Non-pigmented ciliary epithelial cell (primary cell): ENCODE results near the gene THSD4.
"Not testable (repeated sequence)": the region's sequence is repeated elsewhere in the genome, so short reads cannot be mapped to it uniquely, and the experiment has no call there.

Source experiments
- DNase-seq: peaks from one replicate; pipeline ENCODE4 v3.0.0-alpha.2; 2010; ENCODE audit warnings: low read depth

THSD4 gene

DNA sequence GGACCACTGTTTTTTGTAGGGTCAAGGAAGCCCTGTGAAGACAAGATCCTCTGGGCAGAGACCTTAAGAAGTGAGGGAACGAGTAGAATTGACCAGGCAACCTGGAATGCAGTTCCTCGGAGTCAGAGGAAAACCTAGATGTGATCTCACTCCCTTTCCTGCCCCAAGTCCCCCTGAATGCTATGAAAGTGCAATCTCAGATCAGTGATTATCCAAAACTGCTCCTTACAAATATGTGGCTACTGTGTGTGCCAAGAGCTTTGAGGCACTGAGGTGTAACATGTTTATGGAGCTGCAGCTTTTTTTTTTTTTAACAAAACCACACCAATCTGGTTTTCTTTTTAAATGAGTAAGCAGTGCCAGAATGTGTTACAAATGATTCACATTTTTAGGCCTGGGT, 35.8 kb downstream of the THSD4 start:
- DNase-seq = peak; percentile 31

DNA sequence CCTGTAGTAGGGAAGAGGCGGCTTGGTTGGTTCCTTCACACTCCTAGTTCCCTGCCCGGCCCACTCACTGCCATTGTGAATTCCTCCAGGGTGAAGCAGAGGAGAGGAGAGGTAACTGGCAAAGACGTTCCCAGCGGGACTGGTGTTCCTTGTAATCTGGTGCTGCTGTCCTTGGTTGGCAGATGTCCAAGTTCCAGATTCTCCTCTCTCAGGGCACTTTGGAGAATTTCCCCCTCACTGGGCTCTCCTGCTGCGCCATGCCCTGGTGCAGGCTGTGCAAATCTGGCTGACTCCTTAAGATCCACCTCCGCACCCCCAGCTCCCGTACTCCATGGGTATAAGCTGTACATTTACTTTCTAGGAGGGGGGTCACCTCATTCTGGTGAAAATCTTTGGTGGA, 37.3 kb downstream of the THSD4 start:
- DNase-seq = no peak

GRCh38 chr15:71153823-71154524, 38.7 kb downstream of the THSD4 start:
- DNase-seq = no peak

DNA sequence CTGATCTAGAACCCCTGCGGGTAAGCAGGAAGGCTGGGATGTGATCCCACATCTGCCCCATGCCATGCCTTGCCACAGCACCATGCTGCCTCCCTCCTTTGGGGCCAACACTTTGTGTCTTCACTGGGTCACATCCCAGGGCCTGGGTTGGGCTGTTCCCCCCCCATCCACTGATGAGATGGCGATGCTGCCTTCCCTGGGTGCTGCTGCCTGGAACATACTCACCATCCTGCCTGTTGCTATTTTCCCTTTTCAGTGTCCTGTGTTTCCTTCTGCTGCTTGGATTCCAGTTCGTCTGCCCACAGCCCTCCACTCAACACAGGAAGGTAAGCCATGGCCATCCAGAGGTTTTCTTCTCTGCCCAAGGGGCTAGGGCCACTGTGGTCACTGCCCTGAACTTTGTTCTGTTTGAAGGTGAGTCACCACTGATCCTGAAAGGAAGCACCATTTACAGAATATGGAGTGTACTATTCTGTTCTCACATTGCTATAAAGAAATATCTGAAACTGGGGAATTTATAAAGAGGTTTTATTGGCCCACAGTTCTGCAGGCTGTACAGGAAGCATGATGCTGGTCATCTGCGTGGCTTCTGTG, 39.4 kb downstream of the THSD4 start:
- no peak for DNase-seq

GRCh38 chr15:71155534-71155933, 40.3 kb downstream of the THSD4 start:
- no peak for DNase-seq

DNA sequence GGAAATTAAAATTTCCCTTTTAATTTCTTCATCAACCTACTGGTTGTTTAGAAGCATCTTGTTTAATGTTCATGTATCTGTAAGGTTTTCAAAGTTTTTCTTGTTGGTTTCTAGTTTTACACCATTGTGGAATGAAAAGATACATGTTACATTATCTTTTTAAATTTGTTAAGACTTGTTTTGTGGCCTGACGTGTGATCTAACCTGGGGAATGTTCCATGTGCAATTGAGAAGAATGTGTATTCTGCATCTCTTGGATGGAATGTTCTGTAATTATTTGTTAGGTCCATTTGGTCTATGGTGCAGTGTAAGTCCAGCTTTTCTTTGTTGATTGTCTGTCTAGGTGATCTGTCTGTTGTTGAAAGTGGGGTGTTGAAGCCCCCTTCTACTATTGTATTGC, 45.7 kb downstream of the THSD4 start:
- no peak for DNase-seq

DNA sequence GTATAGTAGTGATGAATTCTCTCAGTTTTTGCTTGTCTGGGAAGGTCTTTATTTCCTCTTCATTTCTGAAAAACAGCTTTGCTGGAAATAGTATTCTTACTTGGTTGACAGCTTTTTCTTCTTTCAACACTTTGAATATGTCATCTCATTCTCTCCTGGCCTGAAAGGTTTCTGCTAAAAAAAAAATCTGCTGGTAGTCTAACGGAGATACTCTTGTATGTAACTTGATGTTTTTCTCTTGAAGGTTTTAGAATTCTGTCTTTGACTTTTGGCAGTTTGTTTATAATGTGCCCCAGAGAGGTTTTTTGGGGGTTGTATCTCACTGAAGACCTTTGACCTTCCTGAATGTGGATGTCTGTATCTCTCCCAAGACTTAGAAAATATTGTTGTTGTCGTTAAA, 47.0 kb downstream of the THSD4 start:
- DNase-seq = no peak

GRCh38 chr15:71164606-71165005, 49.3 kb downstream of the THSD4 start:
- not testable (repeated sequence) for DNase-seq

GRCh38 chr15:71167445-71168165, 52.3 kb downstream of the THSD4 start:
- DNase-seq = no peak

GRCh38 chr15:71168166-71168834, 53.0 kb downstream of the THSD4 start:
- DNase-seq = no peak

GRCh38 chr15:71170163-71170562, 54.9 kb downstream of the THSD4 start:
- DNase-seq = no peak

DNA sequence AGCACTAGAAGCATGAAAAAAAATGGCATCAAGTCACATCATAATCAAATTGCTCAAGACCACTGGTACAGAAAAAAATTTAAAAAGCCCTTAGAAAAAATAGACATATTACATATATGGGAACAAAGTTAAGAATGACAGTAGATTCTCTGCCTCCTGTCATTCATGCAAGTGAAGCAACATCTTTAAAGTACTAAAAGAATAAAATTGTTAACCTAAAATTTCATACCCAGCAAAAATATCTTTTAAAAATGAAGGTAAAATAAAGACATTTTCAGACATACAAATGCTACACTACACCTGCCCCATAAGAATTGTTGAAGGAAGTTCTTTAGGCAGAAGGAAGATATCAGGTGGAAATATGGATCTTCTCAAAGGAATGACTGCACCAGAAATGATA, 55.9 kb downstream of the THSD4 start:
- DNase-seq = no peak

DNA sequence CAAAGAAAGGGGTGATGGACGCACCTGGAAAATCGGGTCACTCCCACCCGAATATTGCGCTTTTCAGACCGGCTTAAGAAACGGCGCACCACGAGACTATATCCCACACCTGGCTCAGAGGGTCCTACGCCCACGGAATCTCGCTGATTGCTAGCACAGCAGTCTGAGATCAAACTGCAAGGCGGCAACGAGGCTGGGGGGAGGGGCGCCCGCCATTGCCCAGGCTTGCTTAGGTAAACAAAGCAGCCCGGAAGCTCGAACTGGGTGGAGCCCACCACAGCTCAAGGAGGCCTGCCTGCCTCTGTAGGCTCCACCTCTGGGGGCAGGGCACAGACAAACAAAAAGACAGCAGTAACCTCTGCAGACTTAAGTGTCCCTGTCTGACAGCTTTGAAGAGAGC, 59.1 kb downstream of the THSD4 start:
- not testable (repeated sequence) for DNase-seq

DNA sequence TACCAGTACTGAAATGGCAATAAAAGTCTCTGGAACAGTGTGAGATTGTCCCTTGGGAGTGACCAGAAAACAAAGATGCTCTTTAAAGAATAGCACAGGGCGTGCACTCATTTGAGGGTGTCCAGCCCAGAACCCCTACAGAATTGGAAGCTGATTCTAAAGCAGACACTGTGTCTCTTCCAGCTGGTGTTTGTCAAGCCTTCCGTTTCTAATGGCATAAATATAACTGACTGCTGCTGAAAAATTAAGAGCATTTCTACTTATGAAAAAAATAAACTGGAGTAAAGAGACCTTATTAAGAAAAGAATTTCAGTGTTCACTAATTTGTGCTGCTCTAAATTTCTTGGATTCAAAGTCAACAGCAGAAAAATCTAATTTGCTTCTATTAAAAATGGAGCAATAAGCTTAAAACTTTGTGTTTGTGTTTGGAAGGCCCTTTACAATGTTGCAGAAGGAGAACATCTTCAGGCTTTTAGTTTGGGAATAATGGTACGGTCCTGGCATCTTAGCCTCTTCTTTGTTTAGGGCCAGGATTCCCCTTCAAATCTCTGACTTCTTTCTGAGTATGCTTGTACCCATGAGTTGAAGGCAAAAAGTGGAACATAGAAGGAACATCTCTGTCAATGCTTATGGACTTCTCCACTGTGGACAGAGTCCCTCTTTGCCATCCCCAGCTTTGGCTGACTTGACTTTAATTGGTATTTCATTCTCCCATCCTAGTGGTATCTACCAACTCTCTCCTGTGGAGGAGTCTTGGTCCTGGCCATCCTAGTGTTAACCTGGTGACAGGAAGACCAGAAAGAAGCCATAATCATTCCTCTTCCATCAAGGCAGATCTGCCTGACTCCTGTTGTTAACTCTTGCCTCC, 65.9 kb downstream of the THSD4 start:
- DNase-seq = no peak

GRCh38 chr15:71182522-71182921, 67.3 kb downstream of the THSD4 start:
- DNase-seq = no peak

- DNase-seq = no peak
Observed at GRCh38 chr15:71183063-71183462, 67.8 kb downstream of the THSD4 start.

DNA sequence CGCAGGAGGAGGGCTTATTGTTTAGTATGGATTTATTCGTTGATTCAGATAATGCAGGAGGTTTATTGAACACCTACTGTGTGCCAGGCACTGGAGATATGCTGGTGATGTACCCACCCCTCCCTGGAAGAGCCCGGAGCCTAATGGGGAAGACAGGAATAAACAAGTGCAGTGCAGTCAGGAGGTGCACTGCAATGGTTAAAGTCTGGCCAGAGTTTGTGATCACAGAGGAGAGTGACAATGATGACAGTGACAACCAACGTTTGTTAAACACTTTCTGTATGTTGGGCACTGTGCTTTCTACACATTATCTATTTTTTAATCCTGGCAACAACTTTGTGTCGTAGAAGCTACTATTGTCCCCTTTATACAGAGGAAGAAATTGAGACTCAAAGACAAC, 70.4 kb downstream of the THSD4 start:
- DNase-seq = no peak

DNA sequence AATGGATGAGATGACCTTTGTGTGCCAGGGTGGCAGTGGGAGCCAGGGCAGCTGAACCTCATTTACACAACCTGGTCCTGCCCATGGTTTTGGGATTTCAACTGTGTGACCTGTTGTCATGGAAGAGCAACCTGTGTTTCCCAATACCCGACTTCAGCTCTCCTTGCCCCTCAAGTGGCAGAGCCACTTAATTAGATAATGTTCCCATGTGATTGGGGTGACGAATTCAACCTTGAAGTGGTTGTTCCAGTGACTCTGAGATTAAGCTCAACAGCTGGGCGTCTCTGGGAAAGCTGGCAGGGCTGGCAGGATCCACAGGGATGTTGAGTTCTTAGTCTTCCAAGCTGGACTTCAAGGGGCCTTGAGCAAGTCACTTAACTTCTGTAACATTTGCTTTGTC, 71.0 kb downstream of the THSD4 start:
- no peak for DNase-seq

- DNase-seq = no peak
Observed at GRCh38 chr15:71187078-71187477, 71.8 kb downstream of the THSD4 start.

DNA sequence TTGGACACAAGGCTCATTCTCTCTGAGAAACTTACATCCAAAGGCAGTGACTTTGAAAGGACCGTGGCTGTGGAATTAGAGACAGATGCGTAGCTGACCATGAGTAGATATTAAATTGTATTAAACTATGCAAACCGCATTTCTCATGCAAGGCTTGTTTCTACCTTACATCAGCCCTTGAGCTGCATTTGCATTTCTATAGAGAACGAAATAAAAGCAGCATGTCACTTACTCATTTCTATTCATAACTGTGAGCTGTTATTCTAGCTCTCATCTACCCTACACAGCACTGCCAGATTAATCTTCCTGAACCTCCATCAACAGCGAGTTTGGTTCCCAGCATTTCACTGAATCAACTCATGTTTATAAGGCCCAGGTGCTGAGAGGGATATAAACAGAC, 72.3 kb downstream of the THSD4 start:
- no peak for DNase-seq

GRCh38 chr15:71189718-71190117, 74.4 kb downstream of the THSD4 start:
- DNase-seq = no peak

GRCh38 chr15:71191296-71191695, 76.0 kb downstream of the THSD4 start:
- DNase-seq = no peak
